Activated T-cell treated with anti-CD3 and anti-CD28 coated beads, Interleukin-2, amount 50 U/mL, for 4 hours (primary cell): ENCODE data around the gene ZNF33B. TPM values are rescaled to one million over a fixed set of nuclear protein-coding genes. Genes with fewer than 3 reads are reported as not detected.
A peak's percentile ranks its signal among the peaks of the same experiment; 100 is the strongest.
"Not testable (repeated sequence)": the region's sequence is repeated elsewhere in the genome, so short reads cannot be mapped to it uniquely, and the experiment has no call there.

Experiments used
- ATAC-seq, 2 donors: fragments of 200-7000 bp; cut with Tn5 transposase; one replicate each; pipeline ENCODE4 v1.10.0; 2021
- DNase-seq: peaks from one replicate; pipeline ENCODE4 v3.0.0-alpha.2; 2020
- H3K27me3 Mint-ChIP-seq: one replicate; pipeline ENCODE4 v1.8.0; 2021; ENCODE audit warnings: low read depth, mixed read lengths
- H3K36me3 Mint-ChIP-seq: one replicate; pipeline ENCODE4 v1.8.0; 2022; ENCODE audit warnings: mixed read lengths; ENCODE audit not compliant: insufficient read depth
- H3K4me1 Mint-ChIP-seq: one replicate; pipeline ENCODE4 v1.8.0; 2021; ENCODE audit warnings: low read depth, mixed read lengths
- H3K4me3 Mint-ChIP-seq: one replicate; pipeline ENCODE4 v1.8.0; 2021; ENCODE audit warnings: mild to moderate bottlenecking, moderate library complexity, mixed read lengths
- H3K9me3 Mint-ChIP-seq: one replicate; pipeline ENCODE4 v1.8.0; 2021; ENCODE audit warnings: mixed read lengths
- total RNA-seq, 3 donors: library from RNA; stranded (reverse); gene quantifications; one replicate each; pipeline ENCODE4 v1.2.1, GENCODE V29; 2021

The ZNF33B gene
- 1 to 10 TPM; 4.6 to 4.9 (median 4.9) TPM for total RNA-seq

- Mint-ChIP-seq H3K4me3 (peak within 1 kb of the TSS; percentile 93), H3K4me1 (peaks cover 30% of the 10 kb centered on the region)
- ATAC-seq = peak; percentile 98 to 99
Observed at GRCh38 chr10:42638055-42638820, at the start of gene ZNF33B. ZNF33B (minus strand) TSS chr10:42638570; CDS start chr10:42636928, 1,642 bp downstream.

DNA sequence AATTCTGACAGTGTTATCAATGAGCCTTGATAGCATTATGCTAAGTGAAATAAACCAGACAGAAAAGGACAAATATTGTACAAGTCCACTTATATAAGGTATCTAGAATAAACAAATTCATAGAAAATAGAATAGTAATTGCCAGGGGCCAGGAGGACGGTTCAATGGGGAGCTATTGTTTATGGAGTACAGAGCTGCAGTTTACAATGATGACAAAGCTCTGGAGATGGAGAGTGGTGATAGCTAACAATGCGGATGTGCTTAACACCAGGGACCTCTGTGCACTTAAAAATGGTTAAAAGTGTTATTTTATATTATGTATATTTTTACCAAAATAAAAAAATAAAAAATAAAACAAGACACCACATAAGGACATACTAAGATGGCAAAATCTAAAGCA lies 46.1 kb upstream of the ZNF33B start:
- Mint-ChIP-seq H3K9me3 (no peaks in the 10 kb centered on the region), H3K4me1 (peaks cover 6% of the 10 kb centered on the region), H3K27me3 (no peaks in the 10 kb centered on the region), H3K4me3 (no peak overlapping the region), H3K36me3 (no peaks in the 10 kb centered on the region)
- no peak for ATAC-seq
- DNase-seq = no peak

More at GRCh38 chr10:42638055-42638820, at the start of gene ZNF33B:
- DNase-seq = peak; percentile 92
- no peaks in the 10 kb centered on the region for H3K27me3 Mint-ChIP-seq
- H3K36me3 Mint-ChIP-seq = peaks cover 6% of the 10 kb centered on the region
- H3K9me3 Mint-ChIP-seq = no peaks in the 10 kb centered on the region

GRCh38 chr10:42680267-42680666 lies 41.9 kb upstream of the ZNF33B start:
- peaks cover 4% of the 10 kb centered on the region for H3K9me3 Mint-ChIP-seq
- no peak for DNase-seq
- no peaks in the 10 kb centered on the region for H3K27me3 Mint-ChIP-seq
- no peak for ATAC-seq
- H3K36me3 Mint-ChIP-seq = no peaks in the 10 kb centered on the region
- H3K4me1 Mint-ChIP-seq = no peaks in the 10 kb centered on the region
- H3K4me3 Mint-ChIP-seq = no peak overlapping the region

- not testable (repeated sequence) for H3K36me3 Mint-ChIP-seq, H3K27me3 Mint-ChIP-seq, DNase-seq, ATAC-seq, H3K4me3 Mint-ChIP-seq
- Mint-ChIP-seq H3K4me1 (peaks cover 12% of the 10 kb centered on the region), H3K9me3 (peaks cover 11% of the 10 kb centered on the region)
Observed at GRCh38 chr10:42665181-42665979, 27.0 kb upstream of the ZNF33B start.

GRCh38 chr10:42654419-42654818 lies 16.0 kb upstream of the ZNF33B start:
- no peaks in the 10 kb centered on the region for H3K9me3 Mint-ChIP-seq
- H3K4me1 Mint-ChIP-seq = peaks cover 6% of the 10 kb centered on the region
- H3K4me3 Mint-ChIP-seq = no peak overlapping the region
- ATAC-seq (no peak), DNase-seq (no peak)
- no peaks in the 10 kb centered on the region for H3K27me3 Mint-ChIP-seq
- H3K36me3 Mint-ChIP-seq = no peaks in the 10 kb centered on the region

GRCh38 chr10:42652858-42653257 lies 14.5 kb upstream of the ZNF33B start:
- ATAC-seq = no peak
- peaks cover 6% of the 10 kb centered on the region for H3K4me1 Mint-ChIP-seq
- H3K36me3 Mint-ChIP-seq = no peaks in the 10 kb centered on the region
- no peaks in the 10 kb centered on the region for H3K27me3 Mint-ChIP-seq
- no peak overlapping the region for H3K4me3 Mint-ChIP-seq
- DNase-seq = no peak
- no peaks in the 10 kb centered on the region for H3K9me3 Mint-ChIP-seq

GRCh38 chr10:42650374-42650773 lies 12.0 kb upstream of the ZNF33B start:
- H3K9me3 Mint-ChIP-seq = no peaks in the 10 kb centered on the region
- peaks cover 6% of the 10 kb centered on the region for H3K4me1 Mint-ChIP-seq
- H3K4me3 Mint-ChIP-seq = no peak overlapping the region
- ATAC-seq (no peak), DNase-seq (no peak)
- peaks cover 4% of the 10 kb centered on the region for H3K27me3 Mint-ChIP-seq
- no peaks in the 10 kb centered on the region for H3K36me3 Mint-ChIP-seq

DNA sequence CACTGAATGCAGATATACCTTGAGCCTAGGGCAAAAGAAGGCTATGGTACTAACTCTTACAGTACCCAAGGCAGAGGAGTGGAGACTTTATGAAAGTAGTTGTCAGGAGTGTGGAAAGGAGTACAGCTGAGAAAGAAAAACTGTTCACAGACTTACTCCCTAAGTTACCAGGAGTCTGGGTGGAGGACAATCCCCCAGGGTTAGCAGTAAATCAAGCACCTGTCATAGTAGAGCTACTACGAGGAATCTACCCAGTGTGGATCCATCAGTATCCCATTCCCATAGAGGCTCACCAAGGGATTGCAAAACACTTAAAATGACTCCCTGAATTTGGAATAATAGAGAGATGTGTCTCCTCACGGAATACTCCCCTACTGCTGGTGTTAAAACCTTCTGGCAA lies 10.1 kb upstream of the ZNF33B start:
- Mint-ChIP-seq H3K36me3 (no peaks in the 10 kb centered on the region), H3K9me3 (no peaks in the 10 kb centered on the region), H3K4me3 (no peak overlapping the region), H3K27me3 (peaks cover 4% of the 10 kb centered on the region), H3K4me1 (peaks cover 6% of the 10 kb centered on the region)
- DNase-seq (no peak), ATAC-seq (no peak)

GRCh38 chr10:42646687-42647640 lies 8.6 kb upstream of the ZNF33B start:
- H3K36me3 Mint-ChIP-seq = no peaks in the 10 kb centered on the region
- H3K9me3 Mint-ChIP-seq = no peaks in the 10 kb centered on the region
- H3K27me3 Mint-ChIP-seq = peaks cover 4% of the 10 kb centered on the region
- no peak for DNase-seq
- ATAC-seq = no peak
- H3K4me3 Mint-ChIP-seq = no peak overlapping the region
- peaks cover 6% of the 10 kb centered on the region for H3K4me1 Mint-ChIP-seq

- Mint-ChIP-seq H3K27me3 (peaks cover 4% of the 10 kb centered on the region), H3K9me3 (no peaks in the 10 kb centered on the region), H3K4me1 (peaks cover 6% of the 10 kb centered on the region), H3K36me3 (no peaks in the 10 kb centered on the region), H3K4me3 (no peak overlapping the region)
- ATAC-seq (no peak), DNase-seq (no peak)
Observed at GRCh38 chr10:42646214-42646613, 7.8 kb upstream of the ZNF33B start.

DNA sequence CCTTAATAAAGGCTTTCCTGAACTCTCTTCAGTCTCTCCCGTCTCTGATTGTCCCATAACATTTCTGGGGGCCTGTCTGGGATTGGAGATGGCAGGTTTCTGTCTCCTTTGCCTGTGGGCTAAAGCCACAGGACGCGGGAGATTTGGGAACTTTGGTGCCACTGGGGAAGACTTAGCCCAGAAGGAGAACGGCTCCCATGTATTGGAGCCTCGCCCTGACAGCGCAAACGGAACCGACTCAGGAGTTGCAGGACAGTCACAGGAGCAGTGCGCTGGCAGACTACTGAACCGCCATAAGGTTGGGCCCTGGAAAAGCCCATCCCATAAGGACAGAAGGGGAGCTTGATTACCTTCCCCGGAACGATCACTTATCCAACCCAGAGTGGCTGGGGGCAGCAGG lies 7.1 kb upstream of the ZNF33B start:
- peaks cover 4% of the 10 kb centered on the region for H3K27me3 Mint-ChIP-seq
- ATAC-seq = no peak
- no peaks in the 10 kb centered on the region for H3K9me3 Mint-ChIP-seq
- peaks cover 5% of the 10 kb centered on the region for H3K4me1 Mint-ChIP-seq
- no peaks in the 10 kb centered on the region for H3K36me3 Mint-ChIP-seq
- no peak for DNase-seq
- no peak overlapping the region for H3K4me3 Mint-ChIP-seq

DNA sequence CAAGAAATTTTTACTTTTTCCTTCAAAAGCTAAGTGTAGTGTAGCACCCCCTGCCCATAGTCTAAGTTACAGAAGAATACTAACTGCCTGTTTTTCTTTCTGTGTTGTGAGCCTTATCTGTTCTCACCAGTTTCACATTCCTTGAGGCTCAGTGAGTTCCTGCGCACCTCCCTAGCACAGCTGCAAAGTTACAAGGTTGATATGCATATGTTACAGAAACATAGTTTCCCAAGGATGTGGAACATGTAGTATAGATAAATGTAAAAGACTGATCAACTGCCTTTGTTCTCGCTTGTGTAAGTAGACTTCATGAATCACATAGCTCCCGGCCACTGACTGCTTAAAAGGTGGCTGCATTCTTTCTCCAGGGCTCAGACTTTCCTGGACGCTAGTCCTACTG lies 6.7 kb upstream of the ZNF33B start:
- Mint-ChIP-seq H3K4me3 (no peak overlapping the region), H3K27me3 (peaks cover 4% of the 10 kb centered on the region), H3K36me3 (no peaks in the 10 kb centered on the region), H3K4me1 (peaks cover under 1% of the 10 kb centered on the region), H3K9me3 (no peaks in the 10 kb centered on the region)
- no peak for DNase-seq
- ATAC-seq = no peak

GRCh38 chr10:42640610-42641229 lies 2.4 kb upstream of the ZNF33B start:
- no peak for ATAC-seq
- H3K36me3 Mint-ChIP-seq = peaks cover 4% of the 10 kb centered on the region
- no peak for DNase-seq
- H3K9me3 Mint-ChIP-seq = no peaks in the 10 kb centered on the region
- no peaks in the 10 kb centered on the region for H3K27me3 Mint-ChIP-seq
- H3K4me3 Mint-ChIP-seq = no peak overlapping the region
- peaks cover 15% of the 10 kb centered on the region for H3K4me1 Mint-ChIP-seq
